Smooth muscle cell (in vitro differentiated cells): Measurements from ENCODE around the gene EDAR. TPM values are rescaled to one million over a fixed set of nuclear protein-coding genes. Genes with fewer than 3 reads are reported as not detected.

Experiments used
- DNase-seq: peaks from one replicate; lab custom pipeline; 2025; ENCODE audit not compliant: unreplicated experiment; lab: John Stamatoyannopoulos, UW
- H2AFZ ChIP-seq: fragments of 200-600 bp; sonication (generic); 2 replicates; pipeline ENCODE4 v1.6.0; 2016; ENCODE audit warnings: antibody characterized with exemption, low read depth, mild to moderate bottlenecking
- H3F3A ChIP-seq: fragments of 200-600 bp; sonication (generic); 2 replicates; pipeline ENCODE4 v1.6.0; 2017; ENCODE audit warnings: antibody characterized with exemption, low read depth
- H3K27ac ChIP-seq: fragments of 200-600 bp; sonication (generic); 2 replicates; pipeline ENCODE4 v1.5.1; 2016; ENCODE audit warnings: low read depth, mild to moderate bottlenecking
- H3K27me3 ChIP-seq: fragments of 200-600 bp; sonication (generic); 2 replicates; pipeline ENCODE4 v1.6.1; 2016; ENCODE audit warnings: low read depth, mild to moderate bottlenecking
- H3K36me3 ChIP-seq: fragments of 200-600 bp; sonication (generic); 2 replicates; pipeline ENCODE4 v1.5.1; 2016; ENCODE audit warnings: low read depth
- H3K4me1 ChIP-seq: fragments of 200-600 bp; sonication (generic); 2 replicates; pipeline ENCODE4 v1.5.1; 2016; ENCODE audit warnings: low read depth
- H3K4me2 ChIP-seq: fragments of 200-600 bp; sonication (generic); 2 replicates; pipeline ENCODE4 v1.6.0; 2016; ENCODE audit warnings: mild to moderate bottlenecking
- H3K4me3 ChIP-seq: fragments of 200-600 bp; sonication (generic); 2 replicates; pipeline ENCODE4 v1.5.1; 2016; ENCODE audit warnings: mild to moderate bottlenecking
- H3K79me2 ChIP-seq: fragments of 200-600 bp; sonication (generic); 2 replicates; pipeline ENCODE4 v1.6.0; 2016; ENCODE audit warnings: low read depth, mild to moderate bottlenecking
- H3K9ac ChIP-seq: fragments of 200-600 bp; sonication (generic); 2 replicates; pipeline ENCODE4 v1.6.0; 2016; ENCODE audit warnings: low read depth
- H3K9me3 ChIP-seq: fragments of 200-600 bp; sonication (generic); replicated peaks from 2 replicates; pipeline ENCODE4 v1.5.1; 2016; ENCODE audit warnings: low read depth
- H4K20me1 ChIP-seq: fragments of 200-600 bp; sonication (generic); 2 replicates; pipeline ENCODE4 v1.6.0; 2016; ENCODE audit warnings: low read depth
- CTCF ChIP-seq: fragments of 200-600 bp; sonication (generic); IDR thresholded peaks from 2 replicates; pipeline ENCODE4 v1.5.1; 2017; ENCODE audit warnings: borderline replicate concordance, mild to moderate bottlenecking, antibody characterized with exemption; ENCODE audit not compliant: insufficient read depth, poor library complexity, severe bottlenecking
- WGBS: methylation state at CpG from one replicate; pipeline ENCODE4 v1.1.7; 2016; ENCODE audit warnings: low lambda C conversion rate; 5-methylcytosine and 5-hydroxymethylcytosine counted together
- polyA plus RNA-seq: library from polyadenylated mRNA; unstranded; fragments of >200 nt; fragmentation: Nextera tagmentation; extraction: Ambion mirVana; gene quantifications from 2 replicates; pipeline ENCODE4 v1.2.1, GENCODE V29; 2016
- total RNA-seq: library from RNA; depleted of rRNA; stranded (reverse); fragments of >200 nt; gene quantifications from 2 replicates; pipeline ENCODE4 v1.2.3, GENCODE V29; 2014

The EDAR gene
- total and polyA plus RNA-seq, 2 experiments from 2014 or later: 0.09 TPM; not detected in 1

GRCh38 chr2:108917526-108917925 is 71.5 kb downstream of the EDAR start:
- Histone ChIP-seq H4K20me1 (no peaks in the 10 kb centered on the region), H3K27me3 (no peaks in the 10 kb centered on the region), H3K4me3 (no peak overlapping the region), H3K9ac (no peak overlapping the region), H2AFZ (no peak overlapping the region), H3K79me2 (no peaks in the 10 kb centered on the region), H3F3A (no peaks in the 10 kb centered on the region), H3K9me3 (no peaks in the 10 kb centered on the region), H3K36me3 (no peaks in the 10 kb centered on the region), H3K4me2 (no peak overlapping the region), H3K4me1 (peaks cover 5% of the 10 kb centered on the region), H3K27ac (no peak overlapping the region)
- no peak for DNase-seq
- 93% methylated on average over 5 of the region's 5 CpGs for WGBS
- TF ChIP-seq CTCF: no peak

GRCh38 chr2:108916796-108917421 is 72.1 kb downstream of the EDAR start:
- WGBS: 92% methylated on average over 14 of the region's 14 CpGs
- no peaks in the 10 kb centered on the region for H4K20me1 ChIP-seq
- no peaks in the 10 kb centered on the region for H3K79me2 ChIP-seq
- no peaks in the 10 kb centered on the region for H3K36me3 ChIP-seq
- H3K4me2 ChIP-seq: no peak overlapping the region
- no peaks in the 10 kb centered on the region for H3K9me3 ChIP-seq
- DNase-seq: no peak
- no peak overlapping the region for H3K4me3 ChIP-seq
- H3F3A ChIP-seq: no peaks in the 10 kb centered on the region
- no peaks in the 10 kb centered on the region for H3K27me3 ChIP-seq
- H3K4me1 ChIP-seq: peaks cover 5% of the 10 kb centered on the region
- no peak overlapping the region for H2AFZ ChIP-seq
- TF ChIP-seq CTCF: no peak
- no peak overlapping the region for H3K27ac ChIP-seq
- H3K9ac ChIP-seq: no peak overlapping the region

GRCh38 chr2:108916122-108916795 is 72.8 kb downstream of the EDAR start:
- Histone ChIP-seq H3K4me2 (no peak overlapping the region), H4K20me1 (no peaks in the 10 kb centered on the region), H2AFZ (no peak overlapping the region), H3K4me1 (peaks cover 5% of the 10 kb centered on the region), H3K9me3 (no peaks in the 10 kb centered on the region), H3K9ac (no peak overlapping the region), H3K79me2 (no peaks in the 10 kb centered on the region), H3K36me3 (no peaks in the 10 kb centered on the region), H3K27ac (no peak overlapping the region), H3K4me3 (no peak overlapping the region), H3K27me3 (no peaks in the 10 kb centered on the region), H3F3A (no peaks in the 10 kb centered on the region)
- WGBS: 78% methylated on average over 10 of the region's 15 CpGs
- DNase-seq: no peak
- no peak for TF ChIP-seq CTCF

GRCh38 chr2:108912629-108912902 is 76.5 kb downstream of the EDAR start:
- Histone ChIP-seq H4K20me1 (no peaks in the 10 kb centered on the region), H3K79me2 (no peaks in the 10 kb centered on the region), H3K4me2 (no peak overlapping the region), H3K27me3 (no peaks in the 10 kb centered on the region), H3K9me3 (no peaks in the 10 kb centered on the region), H3K27ac (no peak overlapping the region), H3K4me1 (peaks cover under 1% of the 10 kb centered on the region), H2AFZ (no peak overlapping the region), H3K9ac (no peak overlapping the region), H3K36me3 (no peaks in the 10 kb centered on the region), H3K4me3 (no peak overlapping the region), H3F3A (no peaks in the 10 kb centered on the region)
- no peak for DNase-seq
- WGBS: 87% methylated on average over 5 of the region's 5 CpGs
- no peak for TF ChIP-seq CTCF
